Esophagus muscularis mucosa (tissue), 4 donors: ENCODE measurements around the gene RPL34. TPM values are rescaled to one million over a fixed set of nuclear protein-coding genes. Genes with fewer than 3 reads are reported as not detected.

Source experiments
- DNase-seq: peaks from one replicate; pipeline ENCODE4 v3.0.0-alpha.2; 2017; ENCODE audit errors: extremely low spot score
- H3K27ac ChIP-seq, 4 donors: fragments of 200-600 bp; sonication (generic); replicated peaks in 1 of 4; 1 replicate in 3 of 4; 2 replicates in 1 of 4; pipeline ENCODE4 v1.5.1; 2016 to 2019; ENCODE audit warnings: mild to moderate bottlenecking in 1 of 4
- H3K27me3 ChIP-seq, 4 donors: fragments of 200-600 bp; sonication (generic); one replicate each; pipeline versions ENCODE4 v1.5.1 to v1.6.0; 2016 to 2019
- H3K36me3 ChIP-seq, 4 donors: fragments of 200-600 bp; sonication (generic); one replicate each; pipeline ENCODE4 v1.5.1; 2016 to 2019
- H3K4me1 ChIP-seq, 4 donors: fragments of 200-600 bp; sonication (generic); one replicate each; pipeline ENCODE4 v1.5.1; 2016 to 2019
- H3K4me3 ChIP-seq, 4 donors: fragments of 200-600 bp; sonication (generic); 1 replicate in 2 of 4; 2 replicates in 2 of 4; pipeline ENCODE4 v1.5.1; 2016 to 2019; ENCODE audit warnings: mild to moderate bottlenecking in 4 of 4, moderate library complexity in 1 of 4
- H3K9me3 ChIP-seq, 4 donors: fragments of 200-600 bp; sonication (generic); 1 replicate in 3 of 4; 2 replicates in 1 of 4; pipeline ENCODE4 v1.5.1; 2016 to 2019
- CTCF ChIP-seq, 3 experiments: fragments of 200-600 bp in 2 of 3; fragments of 450-650 bp in 1 of 3; sonication (generic) in 2 of 3; IDR thresholded peaks; one replicate each; pipeline ENCODE4 v1.5.1; 2017 to 2019; ENCODE audit warnings: antibody characterized with exemption in 3 of 3, mild to moderate bottlenecking in 2 of 3, moderate library complexity in 1 of 3
- EP300 ChIP-seq: sonication (generic); formaldehyde crosslinking; IDR thresholded peaks from one replicate; pipeline ENCODE4 v1.6.1; 2017; ENCODE audit warnings: antibody characterized with exemption
- POLR2A ChIP-seq: fragments of 450-650 bp; IDR thresholded peaks from one replicate; pipeline ENCODE4 v1.6.1; 2017; ENCODE audit warnings: antibody characterized with exemption, moderate library complexity, mild to moderate bottlenecking, low read depth
- POLR2AphosphoS5 ChIP-seq, 2 donors: sonication (generic); formaldehyde crosslinking; IDR thresholded peaks; one replicate each; pipeline ENCODE4 v1.6.1; 2017; ENCODE audit warnings: antibody characterized with exemption in 2 of 2
- WGBS: methylation state at CpG from one replicate; pipeline ENCODE4 v1.1.5; 2018; 5-methylcytosine and 5-hydroxymethylcytosine counted together
- intact Hi-C: fragments of 100-400 bp; cut with DNase I; formaldehyde crosslinking; loops from one replicate; pipeline ENCODE4 v1.15.1; 2023
- total RNA-seq, 4 donors: library from RNA; depleted of rRNA; stranded (reverse); fragments of >200 nt; gene quantifications; one replicate each; pipeline versions ENCODE4 v1.1.0 to v1.2.1, GENCODE V29; 2016

RPL34 gene
- total RNA-seq, 4 donors from 2014 or later = 578 to 1,199 (median 854) TPM

- H3K27me3 ChIP-seq = no peaks in the 10 kb centered on the region
- no peaks in the 10 kb centered on the region for H3K9me3 ChIP-seq
- H3K4me3 ChIP-seq = no peak overlapping the region
- TF ChIP-seq POLR2AphosphoS5 (IDR thresholded peaks at IDR 0.05) (no peak), EP300 (no peak), CTCF (IDR thresholded peaks at IDR 0.05) (no peak), POLR2A (no peak)
- H3K4me1 ChIP-seq = peaks cover 12 to 34% (median 26%) of the 10 kb centered on the region in 4 donors
- H3K36me3 ChIP-seq = peaks cover 54 to 95% (median 87%) of the 10 kb centered on the region in 4 donors
- H3K27ac ChIP-seq = no peak overlapping the region
- DNase-seq = no peak
- intact Hi-C loops = no loop called here
- 100% methylated on average over 1 of the region's 1 CpG for WGBS
These were observed 5.7 kb downstream of the RPL34 start for GRCh38 chr4:108626056-108626455.

GRCh38 chr4:108628411-108628810, 8.0 kb downstream of the RPL34 start:
- TF ChIP-seq POLR2A = no peak
- no peak for TF ChIP-seq CTCF (IDR thresholded peaks at IDR 0.05)
- TF ChIP-seq POLR2AphosphoS5 (IDR thresholded peaks at IDR 0.05) = no peak

GRCh38 chr4:108635070-108635655, 14.8 kb downstream of the RPL34 start:
- Histone ChIP-seq H3K4me1 (no peaks in the 10 kb centered on the region), H3K9me3 (no peaks in the 10 kb centered on the region), H3K36me3 (peaks cover 9 to 56% (median 53%) of the 10 kb centered on the region in 4 donors), H3K27me3 (no peaks in the 10 kb centered on the region), H3K27ac (no peak overlapping the region), H3K4me3 (no peak overlapping the region)
- WGBS = 84% methylated on average over 7 of the region's 8 CpGs
- TF ChIP-seq POLR2AphosphoS5 (IDR thresholded peaks at IDR 0.05) = no peak
- no peak for TF ChIP-seq CTCF (IDR thresholded peaks at IDR 0.05)
- no peak for TF ChIP-seq POLR2A
- no peak for TF ChIP-seq EP300
- DNase-seq = no peak
- intact Hi-C loops = no loop called here

More at GRCh38 chr4:108628411-108628810, 8.0 kb downstream of the RPL34 start:
- no peaks in the 10 kb centered on the region for H3K27me3 ChIP-seq
- no peak overlapping the region for H3K4me3 ChIP-seq
- peaks cover 52 to 97% (median 90%) of the 10 kb centered on the region in 4 donors for H3K36me3 ChIP-seq
- peaks cover 0 to 10% (median 5%) of the 10 kb centered on the region in 4 donors for H3K4me1 ChIP-seq
- H3K27ac ChIP-seq = no peak overlapping the region
- intact Hi-C loops = no loop called here
- no peaks in the 10 kb centered on the region for H3K9me3 ChIP-seq
- DNase-seq = no peak

- Histone ChIP-seq H3K4me1 (no peaks in the 10 kb centered on the region), H3K9me3 (no peaks in the 10 kb centered on the region), H3K27me3 (no peaks in the 10 kb centered on the region), H3K36me3 (peaks cover 3 to 45% (median 42%) of the 10 kb centered on the region in 4 donors), H3K4me3 (no peak overlapping the region), H3K27ac (no peak overlapping the region)
- TF ChIP-seq CTCF (IDR thresholded peaks at IDR 0.05) (no peak), POLR2A (no peak), EP300 (no peak), POLR2AphosphoS5 (IDR thresholded peaks at IDR 0.05) (no peak)
- intact Hi-C loops = no loop called here
- 70% methylated on average over 1 of the region's 1 CpG for WGBS
- DNase-seq = no peak
These were observed 15.9 kb downstream of the RPL34 start for GRCh38 chr4:108636246-108636645.

GRCh38 chr4:108637856-108638255, 17.5 kb downstream of the RPL34 start:
- Histone ChIP-seq H3K27ac (no peak overlapping the region), H3K27me3 (no peaks in the 10 kb centered on the region), H3K36me3 (peaks cover 3 to 34% (median 29%) of the 10 kb centered on the region in 4 donors), H3K4me1 (no peaks in the 10 kb centered on the region), H3K9me3 (no peaks in the 10 kb centered on the region), H3K4me3 (no peak overlapping the region)
- WGBS = 73% methylated on average over 2 of the region's 2 CpGs
- DNase-seq = no peak
- intact Hi-C loops = no loop called here
- no peak for TF ChIP-seq POLR2A
